ENCODE measurements around the gene PDE4D. TPM values are rescaled to one million over a fixed set of nuclear protein-coding genes. Genes with fewer than 3 reads are reported as not detected.

The PDE4D gene
- total RNA-seq, 1 experiment from 2014 or later, result 11.6 TPM

- no peaks in the 10 kb centered on the region for H3K9me3 Mint-ChIP-seq (ENCODE audit: low read depth, unreplicated experiment)
- CTCF ChIA-PET, result no interaction called here
- no peaks in the 10 kb centered on the region for H3K36me3 Mint-ChIP-seq (ENCODE audit: insufficient read depth, unreplicated experiment)
- H3K4me3 Mint-ChIP-seq (ENCODE audit: low read depth, unreplicated experiment), result no peak overlapping the region
- BruUV-seq (replicated peaks), result no TSS peak
- H3K27ac Mint-ChIP-seq (ENCODE audit: unreplicated experiment), result no peak overlapping the region
- no peak for TF ChIP-seq CTCF (IDR thresholded peaks at IDR 0.05; ENCODE audit: unreplicated experiment)
- no peak for DNase-seq
- no peaks in the 10 kb centered on the region for H3K27me3 Mint-ChIP-seq (ENCODE audit: unreplicated experiment)
- peaks cover 24% of the 10 kb centered on the region for H3K4me1 Mint-ChIP-seq (ENCODE audit: low read depth, unreplicated experiment)
- intact Hi-C loops (cut with micrococcal nuclease; ENCODE audit: unreplicated experiment), result no loop called here
Measured at GRCh38 chr5:59553992-59554391, 339.5 kb downstream of the PDE4D start.

- no TSS peak for BruUV-seq (replicated peaks)
- no peaks in the 10 kb centered on the region for H3K9me3 Mint-ChIP-seq (ENCODE audit: low read depth, unreplicated experiment)
- intact Hi-C loops (cut with micrococcal nuclease; ENCODE audit: unreplicated experiment), result no loop called here
- H3K36me3 Mint-ChIP-seq (ENCODE audit: insufficient read depth, unreplicated experiment), result no peaks in the 10 kb centered on the region
- no peak for TF ChIP-seq CTCF (IDR thresholded peaks at IDR 0.05; ENCODE audit: unreplicated experiment)
- no peak for DNase-seq
- H3K27me3 Mint-ChIP-seq (ENCODE audit: unreplicated experiment), result no peaks in the 10 kb centered on the region
- H3K27ac Mint-ChIP-seq (ENCODE audit: unreplicated experiment), result peak overlapping the region; percentile 27
- CTCF ChIA-PET, result interaction anchor here (0.7 to 0.9 kb wide), 2 partner anchors 15 to 43 kb away, joined by 3 read pairs; no protein-coding TSS in a partner anchor
- H3K4me1 Mint-ChIP-seq (ENCODE audit: low read depth, unreplicated experiment), result peaks cover 17% of the 10 kb centered on the region
- H3K4me3 Mint-ChIP-seq (ENCODE audit: low read depth, unreplicated experiment), result no peak overlapping the region
Measured at GRCh38 chr5:59548807-59549357, 344.6 kb downstream of the PDE4D start.

- Mint-ChIP-seq H3K27me3 (ENCODE audit: unreplicated experiment) (no peaks in the 10 kb centered on the region), H3K4me3 (ENCODE audit: low read depth, unreplicated experiment) (no peak overlapping the region), H3K27ac (ENCODE audit: unreplicated experiment) (no peak overlapping the region), H3K4me1 (ENCODE audit: low read depth, unreplicated experiment) (peaks cover 28% of the 10 kb centered on the region), H3K9me3 (ENCODE audit: low read depth, unreplicated experiment) (no peaks in the 10 kb centered on the region), H3K36me3 (ENCODE audit: insufficient read depth, unreplicated experiment) (no peaks in the 10 kb centered on the region)
- intact Hi-C loops (cut with micrococcal nuclease; ENCODE audit: unreplicated experiment), result no loop called here
- BruUV-seq (replicated peaks), result no TSS peak
- TF ChIP-seq CTCF (IDR thresholded peaks at IDR 0.05; ENCODE audit: unreplicated experiment), result no peak
- DNase-seq, result no peak
- CTCF ChIA-PET, result no interaction called here
Measured at GRCh38 chr5:59547731-59548130, 345.8 kb downstream of the PDE4D start.

- TF ChIP-seq CTCF (IDR thresholded peaks at IDR 0.05; ENCODE audit: unreplicated experiment), result no peak
- Mint-ChIP-seq H3K36me3 (ENCODE audit: insufficient read depth, unreplicated experiment) (no peaks in the 10 kb centered on the region), H3K9me3 (ENCODE audit: low read depth, unreplicated experiment) (no peaks in the 10 kb centered on the region), H3K4me1 (ENCODE audit: low read depth, unreplicated experiment) (peaks cover 44% of the 10 kb centered on the region), H3K27me3 (ENCODE audit: unreplicated experiment) (no peaks in the 10 kb centered on the region), H3K27ac (ENCODE audit: unreplicated experiment) (no peak overlapping the region), H3K4me3 (ENCODE audit: low read depth, unreplicated experiment) (no peak overlapping the region)
- BruUV-seq (replicated peaks), result no TSS peak
- CTCF ChIA-PET, result interaction anchor here (0.8 to 1.1 kb wide), 3 partner anchors 18 to 116 kb away, joined by 3 read pairs; no protein-coding TSS in a partner anchor
- DNase-seq, result no peak
- intact Hi-C loops (cut with micrococcal nuclease; ENCODE audit: unreplicated experiment), result no loop called here
Measured at GRCh38 chr5:59544573-59544972, 349.0 kb downstream of the PDE4D start.

All from Calu3 (cell line).